CD4-positive, alpha-beta memory T cell (primary cell): Measurements from ENCODE around the gene ZNF184. TPM values are rescaled to one million over a fixed set of nuclear protein-coding genes. Genes with fewer than 3 reads are reported as not detected.

Source experiments
- CTCF ChIA-PET: fragments of 350-600 bp; sonication (Branson Sonifier 250); formaldehyde crosslinking; loops from one replicate; lab custom pipeline; 2021; ENCODE audit warnings: inconsistent platforms; ENCODE audit not compliant: partially characterized antibody; lab: Charles Lee
- POLR2A ChIA-PET: fragments of 350-600 bp; sonication (Branson Sonifier 250); formaldehyde crosslinking; loops from one replicate; lab custom pipeline; 2021; ENCODE audit not compliant: partially characterized antibody; lab: Charles Lee
- DNase-seq, 5 donors: peaks; one replicate each; pipeline versions ENCODE4 v3.0.0 to v3.0.0-alpha.2; 2020 to 2022; ENCODE audit warnings: mixed read lengths in 1 of 5
- H3K27ac ChIP-seq: one replicate; pipeline ENCODE4 v1.7.0; 2013; ENCODE audit warnings: low read depth, low read length
- H3K27me3 ChIP-seq: 2 replicates; pipeline ENCODE4 v1.7.0; 2013; ENCODE audit warnings: mild to moderate bottlenecking, low read length, moderate library complexity; ENCODE audit not compliant: insufficient read depth
- H3K36me3 ChIP-seq: 2 replicates; pipeline ENCODE4 v1.7.0; 2013; ENCODE audit warnings: mild to moderate bottlenecking, low read length, moderate library complexity; ENCODE audit not compliant: insufficient read depth
- H3K4me1 ChIP-seq: 2 replicates; pipeline ENCODE4 v1.7.0; 2013; ENCODE audit warnings: mild to moderate bottlenecking, low read length, moderate library complexity; ENCODE audit not compliant: insufficient read depth
- H3K4me3 ChIP-seq, 2 donors: one replicate each; pipeline ENCODE4 v1.7.0; 2013; ENCODE audit warnings: low read length in 2 of 2, mild to moderate bottlenecking in 1 of 2
- H3K9me3 ChIP-seq, 2 donors: one replicate each; pipeline ENCODE4 v1.7.0; 2013; ENCODE audit warnings: low read length in 2 of 2, control low read depth in 1 of 2; ENCODE audit not compliant: control insufficient read depth in 1 of 2
- H3K27ac Mint-ChIP-seq, 7 donors: one replicate each; pipeline ENCODE4 v1.8.0; 2020 to 2021; ENCODE audit warnings: mixed read lengths in 7 of 7, mild to moderate bottlenecking in 6 of 7, inconsistent platforms in 3 of 7, moderate library complexity in 3 of 7
- H3K27me3 Mint-ChIP-seq, 2 donors: one replicate each; pipeline ENCODE4 v1.8.0; 2020 to 2021; ENCODE audit warnings: mixed read lengths in 2 of 2
- H3K36me3 Mint-ChIP-seq, 2 donors: one replicate each; pipeline ENCODE4 v1.8.0; 2020 to 2021; ENCODE audit warnings: mixed read lengths in 2 of 2, inconsistent platforms in 1 of 2, mild to moderate bottlenecking in 1 of 2
- H3K4me1 Mint-ChIP-seq, 4 donors: one replicate each; pipeline ENCODE4 v1.8.0; 2020 to 2021; ENCODE audit warnings: mixed read lengths in 4 of 4, mild to moderate bottlenecking in 1 of 4
- H3K4me3 Mint-ChIP-seq, 8 donors: one replicate each; pipeline ENCODE4 v1.8.0; 2020 to 2021; ENCODE audit warnings: mixed read lengths in 8 of 8, mild to moderate bottlenecking in 7 of 8, moderate library complexity in 6 of 8, inconsistent platforms in 3 of 8
- H3K9me3 Mint-ChIP-seq, 8 donors: one replicate each; pipeline ENCODE4 v1.8.0; 2020 to 2021; ENCODE audit warnings: mixed read lengths in 8 of 8, mild to moderate bottlenecking in 5 of 8, inconsistent platforms in 3 of 8, moderate library complexity in 1 of 8
- intact Hi-C: fragments of 100-400 bp; cut with micrococcal nuclease; formaldehyde crosslinking; loops from one replicate; pipeline ENCODE4 v1.15.1; 2023
- polyA plus RNA-seq, 2 donors: library from polyadenylated mRNA; unstranded; fragments of 300-500 nt; fragmentation: Illumina TruSeq; gene quantifications; one replicate each; pipeline ENCODE4 v1.2.3, GENCODE V29; 2021
- total RNA-seq, 2 experiments: library from RNA; stranded (reverse); gene quantifications; one replicate each; pipeline ENCODE4 v1.2.3, GENCODE V29; 2021

Gene ZNF184
- total and polyA plus RNA-seq, 4 experiments from 2014 or later, result 4.8 to 17.4 (median 14.0) TPM

- Histone ChIP-seq H3K4me3 (peak overlapping the region; percentile 88 to 93), H3K27ac (peak overlapping the region; percentile 85), H3K9me3 (no peaks in the 10 kb centered on the region), H3K27me3 (no peaks in the 10 kb centered on the region), H3K36me3 (no peaks in the 10 kb centered on the region), H3K4me1 (peaks cover 17% of the 10 kb centered on the region)
- Mint-ChIP-seq H3K4me1 (peaks cover 0 to 11% (median 5%) of the 10 kb centered on the region in 4 donors), H3K4me3 (no peak overlapping the region), H3K27ac (no peak overlapping the region), H3K27me3 (no peaks in the 10 kb centered on the region), H3K9me3 (no peaks in the 10 kb centered on the region), H3K36me3 (no peaks in the 10 kb centered on the region)
- POLR2A ChIA-PET, result interaction anchor here (0.6 to 3.2 kb wide), 74 partner anchors 8 to 1503 kb away, joined by 3 to 39 read pairs (median 5); partner anchors contain the start of genes HMGN4, POM121L2, TRIM27 and ZKSCAN3
- intact Hi-C loops, result loop anchor here (1.0 to 10.0 kb wide), 12 partner anchors 24 to 1165 kb away; partner anchors contain the start of genes POM121L2 and ZNF391
- DNase-seq, result peak; percentile 87 to 93 (median 92)
- CTCF ChIA-PET, result interaction anchor here (0.6 to 2.1 kb wide), 14 partner anchors 11 to 1200 kb away, joined by 3 to 16 read pairs (median 3); partner anchors contain the start of genes ABT1 and ZNF391
Observed at GRCh38 chr6:27479319-27480182, 6.6 kb upstream of the ZNF184 start.

GRCh38 chr6:27478706-27479318, 5.9 kb upstream of the ZNF184 start:
- Histone ChIP-seq H3K27me3 (no peaks in the 10 kb centered on the region), H3K4me1 (peaks cover 17% of the 10 kb centered on the region), H3K4me3 (peak overlapping the region; percentile 88 to 93), H3K36me3 (no peaks in the 10 kb centered on the region), H3K9me3 (no peaks in the 10 kb centered on the region), H3K27ac (peak overlapping the region; percentile 85)
- peak; percentile 87 to 96 (median 90) for DNase-seq
- CTCF ChIA-PET, result interaction anchor here (0.9 to 2.1 kb wide), 13 partner anchors 10 to 883 kb away, joined by 3 to 16 read pairs (median 3); partner anchors contain the start of genes ABT1 and ZNF391
- no peak overlapping the region for H3K27ac Mint-ChIP-seq
- H3K36me3 Mint-ChIP-seq, result no peaks in the 10 kb centered on the region
- intact Hi-C loops, result loop anchor here (1.0 to 10.0 kb wide), 13 partner anchors 24 to 1465 kb away; partner anchors contain the start of genes POM121L2 and ZNF391
- H3K4me3 Mint-ChIP-seq, result no peak overlapping the region
- POLR2A ChIA-PET, result interaction anchor here (0.6 to 3.2 kb wide), 73 partner anchors 7 to 1504 kb away, joined by 3 to 39 read pairs (median 5); partner anchors contain the start of genes HMGN4, POM121L2, TRIM27 and ZKSCAN3
- no peaks in the 10 kb centered on the region for H3K27me3 Mint-ChIP-seq
- H3K9me3 Mint-ChIP-seq, result no peaks in the 10 kb centered on the region
- H3K4me1 Mint-ChIP-seq, result peaks cover 0 to 11% (median 5%) of the 10 kb centered on the region in 4 donors

GRCh38 chr6:27478141-27478705, 5.3 kb upstream of the ZNF184 start:
- intact Hi-C loops, result loop anchor here (1.0 to 10.0 kb wide), 6 partner anchors 89 to 1466 kb away; partner anchors contain the start of gene ZNF391
- CTCF ChIA-PET, result interaction anchor here (1.1 to 2.1 kb wide), 6 partner anchors 24 to 882 kb away, joined by 3 to 16 read pairs (median 4); partner anchors contain the start of genes ABT1 and ZNF391

GRCh38 chr6:27477318-27478013, 4.6 kb upstream of the ZNF184 start:
- POLR2A ChIA-PET, result interaction anchor here (0.8 to 3.2 kb wide), 10 partner anchors 24 to 940 kb away, joined by 3 to 39 read pairs (median 7); partner anchors contain the start of genes HMGN4 and ZNF391
- Histone ChIP-seq H3K4me3 (peak overlapping the region; percentile 88 to 93), H3K4me1 (peaks cover 17% of the 10 kb centered on the region), H3K27ac (peak overlapping the region; percentile 85), H3K36me3 (no peaks in the 10 kb centered on the region), H3K9me3 (no peaks in the 10 kb centered on the region), H3K27me3 (no peaks in the 10 kb centered on the region)
- Mint-ChIP-seq H3K4me3 (peak overlapping the region in 6 of 8 donors; percentile 11 to 69 (median 48)), H3K9me3 (no peaks in the 10 kb centered on the region), H3K27me3 (no peaks in the 10 kb centered on the region), H3K27ac (peak overlapping the region in 5 of 7 donors; percentile 29 to 88 (median 65)), H3K4me1 (peaks cover 2 to 20% (median 7%) of the 10 kb centered on the region in 4 donors), H3K36me3 (peaks cover 0 to 9% of the 10 kb centered on the region in 2 donors)
- DNase-seq, result no peak
- CTCF ChIA-PET, result interaction anchor here (1.1 to 1.4 kb wide), 4 partner anchors 41 to 350 kb away, joined by 3 to 4 read pairs (median 4); no protein-coding TSS in a partner anchor
- intact Hi-C loops, result loop anchor here (1.0 to 10.0 kb wide), 6 partner anchors 89 to 1467 kb away; partner anchors contain the start of gene ZNF391

More at GRCh38 chr6:27478141-27478705, 5.3 kb upstream of the ZNF184 start:
- H3K27me3 ChIP-seq, result no peaks in the 10 kb centered on the region
- H3K4me3 ChIP-seq, result peak overlapping the region; percentile 88 to 93
- Mint-ChIP-seq H3K36me3 (peaks cover 0 to 1% of the 10 kb centered on the region in 2 donors), H3K27me3 (no peaks in the 10 kb centered on the region), H3K4me1 (peaks cover 2 to 13% (median 5%) of the 10 kb centered on the region in 4 donors), H3K9me3 (no peaks in the 10 kb centered on the region), H3K4me3 (no peak overlapping the region), H3K27ac (no peak overlapping the region)
- POLR2A ChIA-PET, result interaction anchor here (0.8 to 3.2 kb wide), 40 partner anchors 8 to 1505 kb away, joined by 3 to 39 read pairs (median 10); partner anchors contain the start of genes HMGN4, ZNF391, ZSCAN12 and ZSCAN31
- H3K9me3 ChIP-seq, result no peaks in the 10 kb centered on the region
- H3K4me1 ChIP-seq, result peaks cover 17% of the 10 kb centered on the region
- H3K27ac ChIP-seq, result peak overlapping the region; percentile 85
- DNase-seq, result no peak
- H3K36me3 ChIP-seq, result no peaks in the 10 kb centered on the region

- no peaks in the 10 kb centered on the region for H3K9me3 ChIP-seq
- ChIA-PET CTCF (interaction anchor here (1.1 to 1.4 kb wide), 3 partner anchors 42 to 320 kb away, joined by 3 to 4 read pairs (median 4); no protein-coding TSS in a partner anchor), POLR2A (interaction anchor here (1.2 kb wide), 1 partner anchor 362 kb away, joined by 3 read pairs; a partner anchor contains a TSS)
Observed at GRCh38 chr6:27476090-27476489, 3.2 kb upstream of the ZNF184 start.

More at GRCh38 chr6:27476090-27476489, 3.2 kb upstream of the ZNF184 start:
- Mint-ChIP-seq H3K4me1 (peaks cover 14 to 34% (median 19%) of the 10 kb centered on the region in 4 donors), H3K9me3 (no peaks in the 10 kb centered on the region), H3K27me3 (no peaks in the 10 kb centered on the region), H3K27ac (peak overlapping the region in 2 of 7 donors; percentile 10 to 48), H3K4me3 (no peak overlapping the region), H3K36me3 (peaks cover 0 to 14% of the 10 kb centered on the region in 2 donors)
- H3K4me1 ChIP-seq, result peaks cover 30% of the 10 kb centered on the region
- no peak for DNase-seq
- H3K36me3 ChIP-seq, result no peaks in the 10 kb centered on the region
- H3K27me3 ChIP-seq, result no peaks in the 10 kb centered on the region
- intact Hi-C loops, result loop anchor here (10.0 kb wide), 1 partner anchor 1161 kb away; no protein-coding TSS in a partner anchor
- no peak overlapping the region for H3K4me3 ChIP-seq
- no peak overlapping the region for H3K27ac ChIP-seq
